IMR-90 (cell line): ENCODE data around the gene EPSTI1. TPM values are rescaled to one million over a fixed set of nuclear protein-coding genes. Genes with fewer than 3 reads are reported as not detected.
A peak's percentile ranks its signal among the peaks of the same experiment; 100 is the strongest.

Experiments
- ATAC-seq: fragments of 200-7000 bp; cut with Tn5 transposase; 2 replicates; pipeline ENCODE4 v1.9.1; 2020; ENCODE audit warnings: low read depth, mild to moderate bottlenecking, moderate library complexity
- BruUV-seq: library from RNA; stranded (reverse); fragments of 400-500 nt; replicated peaks from 2 replicates; lab custom pipeline; 2021; lab: Mats Ljungman, UMichigan
- CTCF ChIA-PET: fragments of 300-600 bp; formaldehyde crosslinking; extraction: SDS; loops from one replicate; lab custom pipeline; 2021; ENCODE audit warnings: antibody characterized with exemption; lab: Yijun Ruan, JAX
- POLR2A ChIA-PET: fragments of 300-600 bp; sonication (Branson Sonifier 250); formaldehyde crosslinking; loops from one replicate; lab custom pipeline; 2022; ENCODE audit warnings: antibody characterized with exemption; ENCODE audit not compliant: unreplicated experiment; lab: Charles Lee
- DNase-seq: peaks from one replicate; pipeline ENCODE4 v3.0.0; 2013
- H2AFZ ChIP-seq: replicated peaks from 2 replicates; pipeline ENCODE3; 2013; ENCODE audit warnings: low read length, mild to moderate bottlenecking; ENCODE audit not compliant: poor library complexity
- H2AK5ac ChIP-seq: 2 replicates; pipeline ENCODE4 v1.6.1; 2013; ENCODE audit warnings: low read depth, low read length, inconsistent platforms
- H2AK9ac ChIP-seq: replicated peaks from 2 replicates; pipeline ENCODE3; 2013; ENCODE audit warnings: mild to moderate bottlenecking, low read depth, low read length, moderate library complexity; ENCODE audit not compliant: poor library complexity
- H2BK120ac ChIP-seq: 2 replicates; pipeline ENCODE4 v1.6.1; 2013; ENCODE audit warnings: low read depth, low read length, inconsistent platforms
- H2BK15ac ChIP-seq: 3 replicates; pipeline ENCODE4 v1.6.1; 2013; ENCODE audit warnings: low read depth, low read length, inconsistent platforms
- H2BK20ac ChIP-seq: 2 replicates; pipeline ENCODE4 v1.6.1; 2013; ENCODE audit warnings: low read depth, mild to moderate bottlenecking, inconsistent platforms, low read length, moderate library complexity
- H2BK5ac ChIP-seq: 2 replicates; pipeline ENCODE4 v1.6.1; 2013; ENCODE audit warnings: mild to moderate bottlenecking, low read depth, low read length, inconsistent platforms; ENCODE audit not compliant: poor library complexity, severe bottlenecking
- H3K14ac ChIP-seq: replicated peaks from 2 replicates; pipeline ENCODE4 v1.6.1; 2013; ENCODE audit warnings: low read depth, low read length, inconsistent platforms
- H3K18ac ChIP-seq: 2 replicates; pipeline ENCODE4 v1.6.1; 2013; ENCODE audit warnings: low read depth, low read length, control low read depth
- H3K23ac ChIP-seq: 2 replicates; pipeline ENCODE4 v1.6.1; 2013; ENCODE audit warnings: low read depth, low read length, inconsistent platforms
- H3K27ac ChIP-seq: 2 replicates; pipeline ENCODE4 v1.5.1; 2013; ENCODE audit warnings: mild to moderate bottlenecking, control low read depth, low read length; ENCODE audit not compliant: insufficient read depth
- H3K27me3 ChIP-seq: 2 replicates; pipeline ENCODE4 v1.6.1; 2013; ENCODE audit warnings: low read length; ENCODE audit not compliant: control insufficient read depth, insufficient read depth
- H3K36me3 ChIP-seq: 2 replicates; pipeline ENCODE4 v1.6.1; 2013; ENCODE audit warnings: low read length, mixed read lengths; ENCODE audit not compliant: control insufficient read depth, insufficient read depth
- H3K4ac ChIP-seq: 2 replicates; pipeline ENCODE4 v1.6.1; 2013; ENCODE audit warnings: low read depth, low read length, inconsistent platforms
- H3K4me1 ChIP-seq: 2 replicates; pipeline ENCODE4 v1.6.1; 2013; ENCODE audit warnings: low read length, mixed read lengths; ENCODE audit not compliant: control insufficient read depth, insufficient read depth
- H3K4me2 ChIP-seq: 2 replicates; pipeline ENCODE4 v1.6.1; 2013; ENCODE audit warnings: low read depth, mild to moderate bottlenecking, control low read depth, low read length, moderate library complexity
- H3K4me3 ChIP-seq: 2 replicates; pipeline ENCODE4 v1.5.1; 2013; ENCODE audit warnings: low read depth, mild to moderate bottlenecking, control low read depth, low read length, moderate library complexity; ENCODE audit not compliant: insufficient read depth
- H3K56ac ChIP-seq: 2 replicates; pipeline ENCODE4 v1.6.1; 2013; ENCODE audit warnings: low read length, inconsistent platforms; ENCODE audit not compliant: insufficient read depth; ENCODE audit errors: extremely low read depth
- H3K79me1 ChIP-seq, 2 experiments: 2 replicates each; pipeline ENCODE4 v1.6.1; 2013; ENCODE audit warnings: low read length in 2 of 2, inconsistent platforms in 1 of 2, low read depth in 1 of 2
- H3K9ac ChIP-seq: 2 replicates; pipeline ENCODE4 v1.6.1; 2013; ENCODE audit warnings: low read depth, low read length, control low read depth
- H3K9me1 ChIP-seq: 2 replicates; pipeline ENCODE4 v1.6.1; 2013; ENCODE audit warnings: low read length, inconsistent platforms; ENCODE audit not compliant: insufficient read depth
- H3K9me3 ChIP-seq: 2 replicates; pipeline ENCODE4 v1.6.1; 2013; ENCODE audit warnings: low read length; ENCODE audit not compliant: control insufficient read depth, insufficient read depth
- H4K20me1 ChIP-seq: 2 replicates; pipeline ENCODE4 v1.6.1; 2013; ENCODE audit warnings: low read length, inconsistent platforms; ENCODE audit not compliant: insufficient read depth
- H4K5ac ChIP-seq: 2 replicates; pipeline ENCODE4 v1.6.1; 2013; ENCODE audit warnings: mild to moderate bottlenecking, low read depth, low read length, control low read depth
- H4K8ac ChIP-seq, 2 experiments: 2 replicates each; pipeline ENCODE4 v1.6.1; 2013; ENCODE audit warnings: low read depth in 2 of 2, low read length in 2 of 2, control low read depth in 1 of 2, inconsistent platforms in 1 of 2
- H4K91ac ChIP-seq: 2 replicates; pipeline ENCODE4 v1.6.1; 2013; ENCODE audit warnings: low read depth, low read length, inconsistent platforms; ENCODE audit not compliant: insufficient read depth
- CEBPB ChIP-seq: IDR thresholded peaks from 2 replicates; pipeline ENCODE4 v1.6.1; 2012; ENCODE audit warnings: low read depth, low read length, improper control_type of control experiment
- CTCF ChIP-seq: conservative IDR thresholded peaks from 2 replicates; pipeline ENCODE4 v1.5.1; 2012; ENCODE audit warnings: mild to moderate bottlenecking, low read depth, low read length, improper control_type of control experiment
- ELK1 ChIP-seq: fragments of 150-350 bp; IDR thresholded peaks from 2 replicates; pipeline ENCODE4 v1.6.1; 2016; ENCODE audit warnings: low read depth, mild to moderate bottlenecking, low read length, moderate library complexity, borderline replicate concordance
- WGBS, 2 experiments: methylation state at CpG; one replicate each; pipeline versions ENCODE4 v1.1.5 to v1.1.7; 2013; ENCODE audit warnings: missing lambda C conversion rate in 2 of 2; ENCODE audit not compliant: insufficient read length in 1 of 2; ENCODE audit errors: extremely low coverage in 2 of 2; 5-methylcytosine and 5-hydroxymethylcytosine counted together
- dilution Hi-C: fragments of 300-500 bp; cut with HindIII; formaldehyde crosslinking; loops from one replicate; pipeline ENCODE4 v1.14.3; 2018; ENCODE audit warnings: low sequenced_read_pairs; ENCODE audit not compliant: unreplicated experiment
- in situ Hi-C: fragments of 300-500 bp; cut with MboI; formaldehyde crosslinking; loops from 3 replicates; pipeline ENCODE4 v1.14.3; 2019; ENCODE audit warnings: low sequenced_read_pairs, inconsistent platforms, mixed read lengths
- intact Hi-C: fragments of 100-400 bp; cut with micrococcal nuclease; formaldehyde crosslinking; loops from 2 replicates; pipeline ENCODE4 v1.10.0; 2022
- polyA plus RNA-seq, 3 experiments: library from polyadenylated mRNA; depleted of rRNA; stranded (reverse); fragments of >200 nt; gene quantifications; 2 replicates each; pipeline ENCODE4 v1.2.3, GENCODE V29; 2012; ENCODE audit warnings: low replicate concordance in 1 of 3
- total RNA-seq: library from RNA; depleted of rRNA; stranded (reverse); fragments of >200 nt; gene quantifications from 2 replicates; pipeline ENCODE4 v1.2.3, GENCODE V29; 2012

EPSTI1 gene
- total and polyA plus RNA-seq, 2 of the 4 experiments (the other 2 are of a cell fraction), result 0.90 to 1.6 TPM

- Histone ChIP-seq H4K8ac (no peak overlapping the region), H3K36me3 (no peaks in the 10 kb centered on the region), H3K9ac (no peak overlapping the region), H4K5ac (no peak overlapping the region), H4K91ac (no peak overlapping the region), H3K4me3 (no peak overlapping the region), H3K27ac (no peak overlapping the region), H3K18ac (no peak overlapping the region), H2BK5ac (no peak overlapping the region), H3K27me3 (no peaks in the 10 kb centered on the region), H3K14ac (no peak overlapping the region), H3K23ac (no peak overlapping the region), H3K9me3 (no peaks in the 10 kb centered on the region), H2BK15ac (no peak overlapping the region), H2AFZ (no peak overlapping the region), H3K9me1 (no peaks in the 10 kb centered on the region), H3K4me1 (peaks cover 6% of the 10 kb centered on the region), H3K79me1 (no peaks in the 10 kb centered on the region), H2BK20ac (no peak overlapping the region), H2BK120ac (no peak overlapping the region), H3K4ac (no peak overlapping the region), H4K20me1 (no peaks in the 10 kb centered on the region), H3K56ac (no peak overlapping the region), H3K4me2 (no peak overlapping the region), H2AK5ac (no peak overlapping the region), H2AK9ac (no peak overlapping the region)
- ATAC-seq (no peak), DNase-seq (peak; percentile 26)
- WGBS, 2 experiments, result 85% methylated on average over 4 of the region's 9 CpGs; no CpG with 5 or more reads in 1 of the 2 experiments
- BruUV-seq, result no TSS peak
- ChIA-PET POLR2A (no interaction called here), CTCF (interaction anchor here (0.6 to 1.1 kb wide), 2 partner anchors 140 to 277 kb away, joined by 3 read pairs; no protein-coding TSS in a partner anchor)
- TF ChIP-seq CEBPB (peak; percentile 56), CTCF (no peak), ELK1 (no peak)
- intact Hi-C loops, result loop anchor here (5.0 to 10.0 kb wide), 2 partner anchors 830 to 903 kb away; partner anchors contain the start of genes CCDC122 and LACC1
- dilution Hi-C loops, result no loop called here
- in situ Hi-C loops, result no loop called here
These were observed 20.2 kb downstream of the EPSTI1 start for GRCh38 chr13:42971691-42972347.
